Sigmoid colon (tissue), 7 donors: ENCODE measurements around the gene FCHO2. TPM values are rescaled to one million over a fixed set of nuclear protein-coding genes. Genes with fewer than 3 reads are reported as not detected.
"Not testable (repeated sequence)": the region's sequence is repeated elsewhere in the genome, so short reads cannot be mapped to it uniquely, and the experiment has no call there.

ENCODE experiments used
- DNase-seq: peaks from one replicate; pipeline ENCODE4 v3.0.0-alpha.2; 2019
- H3K27ac ChIP-seq, 4 donors: fragments of 200-600 bp; sonication (generic); one replicate each; pipeline ENCODE4 v1.5.1; 2016 to 2019; ENCODE audit warnings: mild to moderate bottlenecking in 1 of 4
- H3K27me3 ChIP-seq, 3 donors: fragments of 200-600 bp; sonication (generic); one replicate each; pipeline ENCODE4 v1.5.1; 2019; ENCODE audit warnings: mild to moderate bottlenecking in 1 of 3
- H3K36me3 ChIP-seq, 4 donors: fragments of 200-600 bp; sonication (generic); one replicate each; pipeline ENCODE4 v1.5.1; 2016 to 2019
- H3K4me1 ChIP-seq, 4 donors: fragments of 200-600 bp; sonication (generic); one replicate each; pipeline ENCODE4 v1.5.1; 2017 to 2019
- H3K4me3 ChIP-seq, 4 donors: fragments of 200-600 bp; sonication (generic); one replicate each; pipeline ENCODE4 v1.5.1; 2017 to 2019; ENCODE audit warnings: mild to moderate bottlenecking in 2 of 4, moderate library complexity in 1 of 4
- H3K9me3 ChIP-seq, 4 donors: fragments of 200-600 bp in 3 of 4; sonication (generic) in 3 of 4; one replicate each; pipeline versions ENCODE4 v1.5.1 to v1.6.1; 2013 to 2019
- CTCF ChIP-seq, 4 experiments: fragments of 450-650 bp in 3 of 4; fragments of 200-600 bp in 1 of 4; IDR thresholded peaks; one replicate each; pipeline ENCODE4 v1.5.1; 2016 to 2019; ENCODE audit warnings: antibody characterized with exemption in 4 of 4, mild to moderate bottlenecking in 3 of 4, moderate library complexity in 2 of 4
- EP300 ChIP-seq, 4 donors: sonication (generic); formaldehyde crosslinking; IDR thresholded peaks; one replicate each; pipeline ENCODE4 v1.6.1; 2017; ENCODE audit warnings: antibody characterized with exemption in 4 of 4
- POLR2A ChIP-seq, 2 donors: fragments of 450-650 bp; IDR thresholded peaks; one replicate each; pipeline ENCODE4 v1.6.1; 2016; ENCODE audit warnings: antibody characterized with exemption in 2 of 2, mild to moderate bottlenecking in 2 of 2, moderate library complexity in 2 of 2
- POLR2AphosphoS5 ChIP-seq, 4 donors: sonication (generic); formaldehyde crosslinking; IDR thresholded peaks; one replicate each; pipeline ENCODE4 v1.6.1; 2017; ENCODE audit warnings: antibody characterized with exemption in 4 of 4
- WGBS, 2 donors: extraction: QIAGEN DNeasy Blood & Tissue Kit; methylation state at CpG; one replicate each; pipeline ENCODE4 v1.1.7; 2013; 5-methylcytosine and 5-hydroxymethylcytosine counted together
- intact Hi-C: fragments of 100-400 bp; cut with DNase I; formaldehyde crosslinking; loops from one replicate; pipeline ENCODE4 v1.15.1; 2023
- polyA plus RNA-seq, 3 donors: library from polyadenylated mRNA; stranded (reverse); fragments of 200-250 nt; gene quantifications; one replicate each; pipeline ENCODE4 v1.2.3, GENCODE V29; 2013
- total RNA-seq, 4 donors: library from RNA; depleted of rRNA; stranded (reverse); fragments of >200 nt; gene quantifications; one replicate each; pipeline ENCODE4 v1.1.0, GENCODE V29; 2016
- donor health status: healthy with polysubstance abuse.
- donor health status: Bipolar disorder and iron deficiency.
- donor health status: healthy.

The FCHO2 gene
- total and polyA plus RNA-seq, 7 donors, result 9.5 to 40.3 (median 36.0) TPM

- Histone ChIP-seq H3K27ac (no peak overlapping the region), H3K4me3 (no peak overlapping the region), H3K9me3 (no peaks in the 10 kb centered on the region), H3K4me1 (peaks cover 0 to 5% (median 0%) of the 10 kb centered on the region in 4 donors), H3K27me3 (no peaks in the 10 kb centered on the region), H3K36me3 (no peaks in the 10 kb centered on the region)
- DNase-seq, result no peak
- intact Hi-C loops, result no loop called here
- 7 to 24% methylated on average over 4 of the region's 4 CpGs for WGBS, 2 donors
- TF ChIP-seq POLR2AphosphoS5 (IDR thresholded peaks at IDR 0.05) (no peak), CTCF (IDR thresholded peaks at IDR 0.05) (peak in 1 of 4 experiments; percentile 18), EP300 (IDR thresholded peaks at IDR 0.05) (no peak)
Measured at GRCh38 chr5:72920690-72921502, 34.9 kb upstream of the FCHO2 start.

- Histone ChIP-seq H3K4me3 (no peak overlapping the region), H3K9me3 (no peaks in the 10 kb centered on the region), H3K27ac (no peak overlapping the region), H3K4me1 (peaks cover 0 to 5% (median 0%) of the 10 kb centered on the region in 4 donors), H3K36me3 (no peaks in the 10 kb centered on the region), H3K27me3 (no peaks in the 10 kb centered on the region)
- intact Hi-C loops, result no loop called here
- DNase-seq, result no peak
- 92 to 94% methylated on average over 2 of the region's 2 CpGs for WGBS, 2 donors
- TF ChIP-seq CTCF (IDR thresholded peaks at IDR 0.05) (no peak), POLR2AphosphoS5 (IDR thresholded peaks at IDR 0.05) (no peak), POLR2A (IDR thresholded peaks at IDR 0.05) (no peak), EP300 (IDR thresholded peaks at IDR 0.05) (no peak)
Measured at GRCh38 chr5:72921886-72922285, 34.0 kb upstream of the FCHO2 start.

- H3K27ac ChIP-seq, result no peak overlapping the region
- H3K9me3 ChIP-seq, result no peaks in the 10 kb centered on the region
- H3K36me3 ChIP-seq, result no peaks in the 10 kb centered on the region
- H3K27me3 ChIP-seq, result no peaks in the 10 kb centered on the region
- TF ChIP-seq POLR2A (IDR thresholded peaks at IDR 0.05) (no peak), EP300 (IDR thresholded peaks at IDR 0.05) (no peak), CTCF (IDR thresholded peaks at IDR 0.05) (no peak), POLR2AphosphoS5 (IDR thresholded peaks at IDR 0.05) (no peak)
- no peak for DNase-seq
- H3K4me1 ChIP-seq, result peaks cover 0 to 5% (median 0%) of the 10 kb centered on the region in 4 donors
- 63 to 81% methylated on average over 1 of the region's 1 CpG for WGBS, 2 donors
- intact Hi-C loops, result no loop called here
- no peak overlapping the region for H3K4me3 ChIP-seq
Measured at GRCh38 chr5:72922422-72922821, 33.4 kb upstream of the FCHO2 start.

GRCh38 chr5:72925336-72926010 is 30.4 kb upstream of the FCHO2 start:
- H3K27ac ChIP-seq, result no peak overlapping the region
- TF ChIP-seq POLR2AphosphoS5 (IDR thresholded peaks at IDR 0.05), result no peak
- no peak for DNase-seq
- no peaks in the 10 kb centered on the region for H3K27me3 ChIP-seq
- H3K4me3 ChIP-seq, result no peak overlapping the region
- H3K9me3 ChIP-seq, result no peaks in the 10 kb centered on the region
- intact Hi-C loops, result no loop called here
- H3K36me3 ChIP-seq, result no peaks in the 10 kb centered on the region
- WGBS, 2 donors, result 93 to 97% methylated on average over 33 of the region's 33 CpGs
- H3K4me1 ChIP-seq, result peaks cover 0 to 5% (median 0%) of the 10 kb centered on the region in 4 donors

GRCh38 chr5:72932686-72933085 is 23.2 kb upstream of the FCHO2 start:
- H3K27me3 ChIP-seq, DNase-seq, intact Hi-C loops, H3K9me3 ChIP-seq, H3K36me3 ChIP-seq, H3K27ac ChIP-seq, H3K4me3 ChIP-seq: not testable (repeated sequence)
- 52 to 90% methylated on average over 2 of the region's 2 CpGs for WGBS, 2 donors
- peaks cover 0 to 19% (median 16%) of the 10 kb centered on the region in 4 donors for H3K4me1 ChIP-seq

GRCh38 chr5:72934953-72935725 is 20.7 kb upstream of the FCHO2 start:
- H3K27ac ChIP-seq, H3K36me3 ChIP-seq, H3K9me3 ChIP-seq, H3K27me3 ChIP-seq, DNase-seq, intact Hi-C loops, H3K4me3 ChIP-seq: not testable (repeated sequence)
- whole genome bisulfite sequencing, 2 donors, result 96 to 97% methylated on average over 32 of the region's 32 CpGs
- H3K4me1 ChIP-seq, result peaks cover 0 to 30% (median 29%) of the 10 kb centered on the region in 4 donors
